ENCODE results near the gene INSYN2B.
"Not testable (repeated sequence)": the region's sequence is repeated elsewhere in the genome, so short reads cannot be mapped to it uniquely, and the experiment has no call there.

The INSYN2B gene

DNA sequence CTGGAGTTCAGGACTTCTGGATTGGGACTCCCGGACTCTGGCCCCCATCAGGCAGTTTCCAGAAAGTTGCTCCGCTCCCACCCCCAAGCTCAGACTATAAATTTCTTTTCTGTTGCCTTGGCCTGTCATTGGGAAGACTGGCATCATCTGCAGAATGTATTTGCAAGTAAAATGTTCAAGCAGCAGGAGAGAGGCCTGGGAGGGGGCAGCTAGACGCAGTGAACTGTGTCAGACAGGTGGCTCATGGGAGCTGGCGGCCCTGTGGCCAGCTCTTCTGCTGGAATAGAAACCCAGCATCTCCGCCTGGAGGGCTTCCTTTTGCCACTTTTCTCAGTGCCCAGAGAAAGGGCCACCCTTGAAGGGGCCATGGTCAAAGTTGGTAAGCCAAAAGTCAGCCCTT lies 16.0 kb downstream of the INSYN2B start:
- no peak for DNase-seq (ENCODE audit: low read depth)
- no peak overlapping the region for H3K4me3 ChIP-seq (ENCODE audit: low read length)
- TF ChIP-seq, protein P1, sequence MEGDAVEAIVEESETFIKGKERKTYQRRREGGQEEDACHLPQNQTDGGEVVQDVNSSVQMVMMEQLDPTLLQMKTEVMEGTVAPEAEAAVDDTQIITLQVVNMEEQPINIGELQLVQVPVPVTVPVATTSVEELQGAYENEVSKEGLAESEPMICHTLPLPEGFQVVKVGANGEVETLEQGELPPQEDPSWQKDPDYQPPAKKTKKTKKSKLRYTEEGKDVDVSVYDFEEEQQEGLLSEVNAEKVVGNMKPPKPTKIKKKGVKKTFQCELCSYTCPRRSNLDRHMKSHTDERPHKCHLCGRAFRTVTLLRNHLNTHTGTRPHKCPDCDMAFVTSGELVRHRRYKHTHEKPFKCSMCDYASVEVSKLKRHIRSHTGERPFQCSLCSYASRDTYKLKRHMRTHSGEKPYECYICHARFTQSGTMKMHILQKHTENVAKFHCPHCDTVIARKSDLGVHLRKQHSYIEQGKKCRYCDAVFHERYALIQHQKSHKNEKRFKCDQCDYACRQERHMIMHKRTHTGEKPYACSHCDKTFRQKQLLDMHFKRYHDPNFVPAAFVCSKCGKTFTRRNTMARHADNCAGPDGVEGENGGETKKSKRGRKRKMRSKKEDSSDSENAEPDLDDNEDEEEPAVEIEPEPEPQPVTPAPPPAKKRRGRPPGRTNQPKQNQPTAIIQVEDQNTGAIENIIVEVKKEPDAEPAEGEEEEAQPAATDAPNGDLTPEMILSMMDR (IDR thresholded peaks at IDR 0.05; ENCODE audit: insufficient read depth, low read depth, low read length, missing control alignments), result no peak

DNA sequence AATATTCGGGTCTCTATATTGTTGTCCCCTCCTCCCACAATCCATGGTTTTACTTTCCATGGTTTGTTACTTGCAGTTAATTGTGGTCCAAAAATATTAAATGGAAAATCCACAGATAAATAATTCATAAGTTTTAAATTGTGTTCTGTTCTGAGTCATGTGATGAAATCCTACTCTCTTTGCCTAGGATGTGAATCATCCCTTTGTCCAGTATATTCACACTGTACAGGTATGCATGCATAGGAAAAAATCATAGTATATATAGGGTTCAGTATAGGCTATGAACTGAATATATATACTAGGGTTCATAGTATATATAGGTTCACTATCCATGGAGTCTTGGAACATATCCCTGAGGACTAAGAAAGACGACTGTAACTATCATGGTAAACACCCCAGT lies 19.6 kb downstream of the INSYN2B start:
- no peak overlapping the region for H3K4me3 ChIP-seq (ENCODE audit: low read length)
- DNase-seq (ENCODE audit: low read depth), result peak; percentile 66
- TF ChIP-seq, protein P1 (IDR thresholded peaks at IDR 0.05; ENCODE audit: insufficient read depth, low read depth, low read length, missing control alignments), result no peak

DNA sequence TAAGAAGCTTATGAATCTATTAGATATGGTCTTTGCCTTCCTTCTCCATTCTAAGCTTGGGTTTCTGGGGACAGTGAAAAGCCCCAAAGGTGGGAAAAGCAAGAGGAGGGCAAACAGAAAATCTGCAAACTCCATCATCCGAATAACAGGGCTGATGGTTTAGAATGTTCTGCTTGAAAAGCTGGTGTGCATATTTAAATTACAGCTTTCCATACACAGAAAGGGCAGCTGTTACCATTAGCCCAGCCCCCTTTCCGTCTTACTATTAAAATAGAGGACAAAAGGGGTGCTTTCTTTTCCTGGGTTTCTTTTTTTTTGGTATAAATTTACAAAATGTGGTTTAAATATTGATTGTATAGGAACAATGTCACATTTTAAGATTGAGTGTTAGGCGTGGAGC lies 22.0 kb downstream of the INSYN2B start:
- TF ChIP-seq, protein P1 (IDR thresholded peaks at IDR 0.05; ENCODE audit: insufficient read depth, low read depth, low read length, missing control alignments), result no peak
- H3K4me3 ChIP-seq (ENCODE audit: low read length), result no peak overlapping the region
- no peak for DNase-seq (ENCODE audit: low read depth)

DNA sequence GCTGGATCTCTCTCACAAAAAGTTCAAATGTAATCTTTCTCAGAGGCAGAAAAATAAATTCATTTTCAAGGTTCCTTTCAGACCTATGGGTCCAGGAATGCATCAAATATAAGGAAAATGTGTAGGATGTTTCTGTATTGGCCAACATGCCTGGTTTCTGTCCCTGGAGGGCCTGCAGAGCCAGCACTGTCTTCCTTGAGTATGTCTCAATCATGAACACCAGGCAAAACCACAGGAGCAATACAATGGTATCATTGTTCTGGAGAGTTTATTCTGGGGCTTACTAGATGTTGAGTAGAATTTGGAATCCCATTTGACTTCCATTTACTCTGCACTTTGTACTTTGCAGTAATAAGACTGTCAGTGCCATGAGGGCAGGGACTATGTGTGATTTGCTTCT lies 23.5 kb downstream of the INSYN2B start:
- TF ChIP-seq, protein P1 (IDR thresholded peaks at IDR 0.05; ENCODE audit: insufficient read depth, low read depth, low read length, missing control alignments), result no peak
- no peak overlapping the region for H3K4me3 ChIP-seq (ENCODE audit: low read length)
- peak; percentile 31 for DNase-seq (ENCODE audit: low read depth)

DNA sequence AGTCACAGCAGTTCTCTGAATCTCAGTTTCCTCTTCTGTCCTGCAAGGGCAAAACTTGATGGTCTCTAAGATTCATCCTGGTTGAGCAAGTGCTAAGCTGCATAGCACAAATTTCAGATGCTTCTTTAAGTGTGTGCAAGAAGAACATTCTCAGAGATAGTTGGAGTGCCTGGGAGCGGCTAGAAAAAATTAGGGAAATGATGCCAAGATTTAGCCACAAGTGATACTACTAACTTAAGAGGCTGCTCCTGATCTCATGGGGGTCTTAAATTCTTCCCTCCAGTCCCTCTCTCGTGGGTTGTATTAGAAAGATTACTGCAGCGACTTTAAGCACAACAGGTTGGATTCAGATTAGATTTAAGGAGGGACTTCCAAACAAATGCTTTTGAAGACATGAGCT lies 24.2 kb downstream of the INSYN2B start:
- TF ChIP-seq, protein P1 (IDR thresholded peaks at IDR 0.05; ENCODE audit: insufficient read depth, low read depth, low read length, missing control alignments), result no peak
- no peak for DNase-seq (ENCODE audit: low read depth)
- H3K4me3 ChIP-seq (ENCODE audit: low read length), result no peak overlapping the region

DNA sequence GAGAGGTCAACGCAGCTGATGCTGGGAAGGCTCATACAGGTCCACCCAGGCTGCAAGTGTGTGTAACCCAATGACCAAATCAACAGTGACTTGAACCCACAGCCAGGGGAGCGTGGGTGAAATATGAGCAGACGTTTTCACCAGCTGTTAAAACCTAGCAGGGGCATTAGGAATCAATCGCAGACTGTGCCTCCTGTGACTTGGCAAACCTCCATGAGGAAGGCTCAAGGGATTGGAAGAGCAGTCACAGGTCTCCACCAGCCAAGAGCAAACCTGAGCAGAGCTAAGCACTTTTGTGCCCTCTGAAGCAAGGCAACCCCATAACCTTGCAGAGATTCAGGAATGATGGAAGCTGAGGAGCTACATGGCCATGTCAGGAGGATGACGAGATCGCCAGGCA lies 25.5 kb downstream of the INSYN2B start:
- no peak for DNase-seq (ENCODE audit: low read depth)
- TF ChIP-seq, protein P1 (IDR thresholded peaks at IDR 0.05; ENCODE audit: insufficient read depth, low read depth, low read length, missing control alignments), result no peak
- no peak overlapping the region for H3K4me3 ChIP-seq (ENCODE audit: low read length)

DNA sequence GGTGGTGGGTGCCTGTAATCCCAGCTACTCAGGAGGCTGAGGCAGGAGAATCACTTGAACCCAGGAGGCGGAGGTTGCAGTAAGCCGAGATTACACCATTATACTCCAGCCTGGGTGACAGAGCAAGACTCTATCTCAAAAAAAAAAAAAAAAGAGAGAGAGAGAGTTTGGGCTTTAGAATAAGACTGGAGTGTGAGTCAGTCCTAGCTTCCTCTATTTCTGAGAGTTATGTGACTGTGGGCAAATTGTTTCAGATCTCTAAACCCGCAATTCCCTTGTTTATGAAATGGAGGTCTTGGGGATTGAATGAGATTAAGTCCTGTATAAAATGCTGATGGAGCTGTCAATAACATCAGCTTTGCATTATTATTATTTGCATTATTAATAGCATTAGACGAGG lies 27.1 kb downstream of the INSYN2B start:
- peak; percentile 27 for DNase-seq (ENCODE audit: low read depth)
- H3K4me3 ChIP-seq (ENCODE audit: low read length), result not testable (repeated sequence)

DNA sequence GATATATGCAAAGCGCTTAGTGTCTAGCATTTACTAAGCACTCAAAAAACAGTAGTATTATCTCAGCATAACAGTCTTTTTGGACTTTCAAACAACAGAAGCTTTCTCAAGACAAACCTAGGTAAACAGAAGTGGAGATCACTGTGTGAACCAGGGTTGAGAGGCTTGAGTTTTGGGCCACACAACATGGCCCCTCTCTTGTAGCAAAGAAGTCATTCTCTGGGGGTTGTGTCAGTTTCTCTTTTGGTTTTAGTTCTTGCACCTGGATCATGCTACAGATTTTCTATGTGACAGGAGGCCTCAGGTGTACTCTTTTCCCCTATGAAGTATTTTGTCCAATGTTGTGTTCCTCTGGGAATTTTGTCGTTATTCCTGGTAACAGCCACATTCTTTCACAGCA lies 30.0 kb downstream of the INSYN2B start:
- no peak overlapping the region for H3K4me3 ChIP-seq (ENCODE audit: low read length)
- TF ChIP-seq, protein P1 (IDR thresholded peaks at IDR 0.05; ENCODE audit: insufficient read depth, low read depth, low read length, missing control alignments), result no peak
- no peak for DNase-seq (ENCODE audit: low read depth)

Measured in epithelial cell of esophagus (primary cell).